Heart left ventricle (tissue), 13 donors: ENCODE data around the gene SUMO3.

Source experiments
- POLR2A ChIP-seq, 2 donors: fragments of 450-650 bp; IDR thresholded peaks; one replicate each; pipeline ENCODE4 v1.6.1; 2017; ENCODE audit warnings: antibody characterized with exemption in 2 of 2, mild to moderate bottlenecking in 2 of 2, moderate library complexity in 2 of 2
- TF ChIP-seq, protein P1 (sequence below), 12 donors: fragments of 200-600 bp; sonication (generic) in 4 of 12; IDR thresholded peaks; one replicate each; pipeline versions ENCODE4 v1.5.0 to v1.8.0; 2018 to 2022; ENCODE audit warnings: antibody characterized with exemption in 12 of 12, mild to moderate bottlenecking in 5 of 12
- donor health status: ischemic (EF 13 %, LVEDD 7.1; RV severe dilation, severe dysfunction).
- donor health status: DM: no; HTN: yes; CAD: no.
- donor health status: DM: no; HTN: no; CAD: no.
- donor health status: ischemic (EF 25% LVEDD 6.9; RV normal size, moderate dysfunction).
- donor health status: ischemic (EF 25% LVEDD 5.7; RV mildly dilated, moderate dysfunction).
- donor health status: ischemic (EF 35%, LVEDD 5.7; RV mildly dilated, moderate dysfunction).
- donor health status: nonischemic (EF 11% LVEDD 7.7; RV severe dilation, severe dysfunction).
- donor health status: DM: yes; HTN: yes; CAD: no.
- donor health status: PGD.
- donor health status: ischemic (EF 29% LVEDD 5.4; RV normal size, mild dysfunction).
- donor health status: nonischemic (EF 23%, LVEDD 6.1; RV moderate dilation, normal function).

DNA sequence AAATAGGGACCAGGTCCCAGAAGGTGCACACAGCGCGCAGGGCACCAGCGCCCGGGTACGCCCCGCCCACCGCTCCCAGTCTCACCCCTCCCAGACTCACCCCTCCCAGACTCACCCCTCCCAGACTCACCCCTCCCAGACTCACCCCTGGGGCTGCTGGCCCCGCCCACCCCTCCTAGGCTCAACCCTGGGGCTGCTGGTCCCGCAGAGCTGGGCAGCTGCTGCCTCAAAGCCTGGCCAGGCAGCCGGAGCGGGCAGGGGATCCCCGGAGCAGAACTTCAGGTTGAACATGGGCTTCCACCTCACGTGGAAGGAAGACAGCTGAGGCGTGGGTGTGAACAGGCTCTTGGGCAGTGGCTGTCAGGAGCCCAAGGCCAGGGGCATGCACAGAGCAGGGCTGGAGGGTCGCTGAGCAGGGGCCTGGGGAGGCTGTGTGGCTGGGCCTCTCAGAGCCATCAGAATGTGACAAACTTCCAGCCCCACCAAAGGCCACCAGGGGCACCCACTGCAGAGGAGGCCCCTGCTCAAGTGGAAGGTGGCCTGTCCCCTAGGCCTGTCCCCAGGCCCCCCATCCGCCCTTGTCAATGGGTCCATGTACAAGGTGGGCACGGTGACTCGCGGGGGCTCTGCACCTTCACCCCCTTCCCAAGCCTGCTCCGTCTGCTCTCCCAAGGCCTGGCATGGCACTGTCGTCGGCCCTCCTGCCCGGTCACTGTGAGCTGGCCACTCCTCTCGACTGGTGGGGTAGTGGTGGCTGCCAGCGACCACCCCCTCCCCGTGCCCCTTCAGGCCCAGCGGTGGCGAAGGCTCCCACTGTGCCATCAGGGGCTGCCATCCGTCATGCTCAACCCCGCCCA lies 20.4 kb upstream of the SUMO3 start:
- TF ChIP-seq, protein P1, sequence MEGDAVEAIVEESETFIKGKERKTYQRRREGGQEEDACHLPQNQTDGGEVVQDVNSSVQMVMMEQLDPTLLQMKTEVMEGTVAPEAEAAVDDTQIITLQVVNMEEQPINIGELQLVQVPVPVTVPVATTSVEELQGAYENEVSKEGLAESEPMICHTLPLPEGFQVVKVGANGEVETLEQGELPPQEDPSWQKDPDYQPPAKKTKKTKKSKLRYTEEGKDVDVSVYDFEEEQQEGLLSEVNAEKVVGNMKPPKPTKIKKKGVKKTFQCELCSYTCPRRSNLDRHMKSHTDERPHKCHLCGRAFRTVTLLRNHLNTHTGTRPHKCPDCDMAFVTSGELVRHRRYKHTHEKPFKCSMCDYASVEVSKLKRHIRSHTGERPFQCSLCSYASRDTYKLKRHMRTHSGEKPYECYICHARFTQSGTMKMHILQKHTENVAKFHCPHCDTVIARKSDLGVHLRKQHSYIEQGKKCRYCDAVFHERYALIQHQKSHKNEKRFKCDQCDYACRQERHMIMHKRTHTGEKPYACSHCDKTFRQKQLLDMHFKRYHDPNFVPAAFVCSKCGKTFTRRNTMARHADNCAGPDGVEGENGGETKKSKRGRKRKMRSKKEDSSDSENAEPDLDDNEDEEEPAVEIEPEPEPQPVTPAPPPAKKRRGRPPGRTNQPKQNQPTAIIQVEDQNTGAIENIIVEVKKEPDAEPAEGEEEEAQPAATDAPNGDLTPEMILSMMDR (IDR thresholded peaks at IDR 0.05), result no peak
- TF ChIP-seq POLR2A (IDR thresholded peaks at IDR 0.05), result no peak
